Ishikawa (cell line): ENCODE results near the gene CEP63.

Experiments used
- CREB1 ChIP-seq: IDR thresholded peaks from 2 replicates; pipeline ENCODE4 v1.6.1; 2012; ENCODE audit warnings: low read depth
- EGR1 ChIP-seq: IDR thresholded peaks from 2 replicates; pipeline ENCODE4 v1.6.1; 2012
- EP300 ChIP-seq: IDR thresholded peaks from 2 replicates; pipeline ENCODE4 v1.6.1; 2012; ENCODE audit warnings: borderline replicate concordance
- RAD21 ChIP-seq: IDR thresholded peaks from 2 replicates; pipeline ENCODE4 v1.6.1; 2012; ENCODE audit warnings: low read depth
- TCF12 ChIP-seq: IDR thresholded peaks from 2 replicates; pipeline ENCODE4 v1.6.1; 2012; ENCODE audit warnings: low read depth
- ZBTB7A ChIP-seq: IDR thresholded peaks from 2 replicates; pipeline ENCODE4 v1.6.1; 2012; ENCODE audit warnings: low read depth

DNA sequence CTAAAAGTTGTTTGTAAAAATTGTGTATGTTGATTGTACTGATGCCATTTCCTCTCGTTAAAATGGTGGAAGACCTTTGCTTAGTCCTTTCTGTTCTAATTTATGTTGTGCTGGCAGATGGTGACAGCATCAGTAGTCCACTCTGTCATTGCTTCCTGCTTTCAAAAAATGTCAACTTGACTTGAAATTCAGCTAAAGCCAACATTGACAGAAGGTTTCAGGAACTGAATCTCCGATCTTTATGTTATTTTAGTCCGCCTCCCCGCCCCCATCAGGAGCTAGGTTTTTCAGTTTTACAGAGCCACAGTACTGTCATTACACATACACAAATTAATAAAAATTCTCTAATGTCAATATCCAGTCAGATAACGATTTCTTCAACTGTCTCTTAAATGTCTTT is 1.5 kb downstream of the CEP63 start:
- TF ChIP-seq EP300 (no peak), ZBTB7A (no peak), CREB1 (no peak), TCF12 (no peak), RAD21 (no peak), EGR1 (no peak)
